Measurements from ENCODE around the gene NAV1. TPM values are rescaled to one million over a fixed set of nuclear protein-coding genes. Genes with fewer than 3 reads are reported as not detected.

The NAV1 gene
- total and polyA plus RNA-seq, 2 of the 8 experiments (the other 6 are each of a cell fraction or from before 2014, with no cell fraction given), result 9.9 to 42.7 TPM

- H3K23ac ChIP-seq (ENCODE audit: insufficient read length), result no peak overlapping the region
- H3K36me3 ChIP-seq (ENCODE audit: control insufficient read depth in 2 of 4, insufficient read depth in 4 of 4, low read length in 3 of 4), result no peaks in the 10 kb centered on the region
- no peaks in the 10 kb centered on the region for H4K20me1 ChIP-seq (replicated peaks in 1 of 2; ENCODE audit: control insufficient read depth in 1 of 2, insufficient read depth in 2 of 2, low read length in 2 of 2)
- no peak overlapping the region for H2BK5ac ChIP-seq (ENCODE audit: low read depth, low read length)
- H2BK12ac ChIP-seq (ENCODE audit: low read depth, low read length), result no peak overlapping the region
- H3K9ac ChIP-seq (replicated peaks in 1 of 4; ENCODE audit: extremely low read depth in 1 of 4, low read depth in 3 of 4, low read length in 3 of 4), result no peak overlapping the region
- no peak overlapping the region for H3K4me3 ChIP-seq (ENCODE audit: extremely low read depth in 1 of 4, insufficient read depth in 2 of 4, low read depth in 3 of 4, low read length in 4 of 4)
- H2BK15ac ChIP-seq (ENCODE audit: low read length), result no peak overlapping the region
- DNase-seq (ENCODE audit: low read depth in 1 of 2, low spot score in 2 of 2) (no peak), FAIRE-seq (no peak)
- H3K27me3 ChIP-seq (replicated peaks in 1 of 4; ENCODE audit: control insufficient read depth in 3 of 4, extremely low read depth in 1 of 4, insufficient read depth in 3 of 4, low read length in 3 of 4), result no peaks in the 10 kb centered on the region
- POLR2A ChIA-PET (ENCODE audit: partially characterized antibody), result interaction anchor here (0.6 kb wide), 1 partner anchor 22 kb away, joined by 3 read pairs; no protein-coding TSS in a partner anchor
- H3K14ac ChIP-seq (ENCODE audit: insufficient read length), result no peak overlapping the region
- CTCF ChIA-PET (ENCODE audit: partially characterized antibody), result interaction anchor here (0.7 to 43.8 kb wide), 13 partner anchors 9 to 719 kb away, joined by 3 to 929 read pairs (median 6); partner anchors contain the start of gene CSRP1
- no peak overlapping the region for H2BK20ac ChIP-seq (ENCODE audit: low read length)
- no peaks in the 10 kb centered on the region for H3K23me2 ChIP-seq (ENCODE audit: low read depth, low read length)
- H3K4me1 ChIP-seq (replicated peaks in 1 of 4; ENCODE audit: control insufficient read depth in 3 of 4, insufficient read depth in 4 of 4, low read length in 3 of 4), result peaks cover 0 to 5% (median 3%) of the 10 kb centered on the region in 4 experiments; a peak in 3 of 7 replicates
- no peak overlapping the region for H3K27ac ChIP-seq (ENCODE audit: low read depth, low read length)
- H2AFZ ChIP-seq (ENCODE audit: low read length), result no peak overlapping the region
- no peak overlapping the region for H3K4me2 ChIP-seq (ENCODE audit: insufficient read depth in 1 of 2, low read depth in 2 of 2, low read length in 2 of 2)
- H4K91ac ChIP-seq (replicated peaks; ENCODE audit: insufficient read length, low read length), result no peak overlapping the region
- no peak overlapping the region for H3K4ac ChIP-seq (replicated peaks; ENCODE audit: insufficient read length, low read depth, low read length)
- WGBS, 2 experiments (ENCODE audit: extremely low coverage in 1 of 2, insufficient coverage in 1 of 2, insufficient read length in 1 of 2, insufficient replicate concordance in 2 of 2, low coverage in 1 of 2, low lambda C conversion rate in 2 of 2, missing lambda C conversion rate in 1 of 2), result 73 to 100% methylated on average over 1 to 3 of the region's 3 CpGs
- H2AK5ac ChIP-seq (ENCODE audit: low read depth, low read length), result no peak overlapping the region
- no peaks in the 10 kb centered on the region for H3K79me2 ChIP-seq (ENCODE audit: control insufficient read depth in 1 of 2, insufficient read depth in 2 of 2, low read length in 2 of 2)
- H3K9me3 ChIP-seq (ENCODE audit: insufficient read depth in 2 of 2, low read depth in 1 of 2, low read length in 1 of 2), result no peaks in the 10 kb centered on the region
- H2BK120ac ChIP-seq (replicated peaks; ENCODE audit: low read depth, low read length), result no peak overlapping the region
- no peaks in the 10 kb centered on the region for H3K79me1 ChIP-seq (ENCODE audit: low read depth, low read length)
- H4K5ac ChIP-seq (ENCODE audit: insufficient read length, low read depth, low read length), result no peak overlapping the region
- no peak overlapping the region for H3K18ac ChIP-seq (ENCODE audit: extremely low read depth, low read length)
- TF ChIP-seq CHD1 (IDR thresholded peaks at IDR 0.05; ENCODE audit: low read depth, low read length) (no peak), ZNF274 (IDR thresholded peaks at IDR 0.05; ENCODE audit: borderline replicate concordance, extremely low read depth, low read length) (no peak)
- no peak overlapping the region for H3K56ac ChIP-seq (replicated peaks; ENCODE audit: insufficient read length, low read depth, low read length)
- H4K8ac ChIP-seq (ENCODE audit: extremely low read depth, insufficient read depth, low read length), result no peak overlapping the region
Measured at GRCh38 chr1:201528631-201529252, 10.2 kb upstream of the NAV1 start.

All from H1 (cell line).